ENCODE measurements around the gene RSRC2. TPM values are rescaled to one million over a fixed set of nuclear protein-coding genes. Genes with fewer than 3 reads are reported as not detected.
"Not testable (repeated sequence)": the region's sequence is repeated elsewhere in the genome, so short reads cannot be mapped to it uniquely, and the experiment has no call there.

Gene RSRC2
- total and polyA plus RNA-seq, 2 donors (not counting 1 experiment from before 2014, with no cell fraction given), result 49.0 to 56.6 TPM

GRCh38 chr12:122515275-122515674 is 11.5 kb downstream of the RSRC2 start:
- Histone ChIP-seq H2AFZ (ENCODE audit: low read length) (no peak overlapping the region), H3K79me2 (ENCODE audit: control insufficient read depth, insufficient read depth, low read length) (peaks cover 64% of the 10 kb centered on the region), H3K9ac (ENCODE audit: insufficient read depth, low read length) (no peak overlapping the region), H3K9me3 (ENCODE audit: control insufficient read depth, insufficient read depth, low read depth, low read length) (no peaks in the 10 kb centered on the region), H3K36me3 (ENCODE audit: control insufficient read depth, insufficient read depth, low read length) (peaks cover 24% of the 10 kb centered on the region), H3K4me3 (replicated peaks in 1 of 4; ENCODE audit: control extremely low read depth in 1 of 4, insufficient read depth in 1 of 4, low read depth in 3 of 4, low read length in 4 of 4) (no peak overlapping the region), H3K4me2 (ENCODE audit: extremely low read depth, insufficient read depth, low read length) (no peak overlapping the region), H3K27me3 (ENCODE audit: control insufficient read depth, insufficient read depth, low read length) (no peaks in the 10 kb centered on the region), H3K27ac (ENCODE audit: insufficient read depth, low read length) (no peak overlapping the region), H3K4me1 (ENCODE audit: control insufficient read depth, extremely low read depth, insufficient read depth, low read length) (peaks cover 5% of the 10 kb centered on the region), H4K20me1 (ENCODE audit: control insufficient read depth, extremely low read depth, insufficient read depth, low read length) (no peaks in the 10 kb centered on the region)
- TF ChIP-seq EZH2 (IDR thresholded peaks at IDR 0.05; ENCODE audit: low read length, missing control alignments) (no peak), CTCF (conservative IDR thresholded peaks at IDR 0.05 in 1 of 2, IDR thresholded peaks at IDR 0.05 in 1 of 2; ENCODE audit: low read depth in 1 of 2, low read length in 2 of 2) (no peak)
- DNase-seq (ENCODE audit: low read depth in 2 of 2), result no peak

- Histone ChIP-seq H3K4me1 (ENCODE audit: control insufficient read depth, extremely low read depth, insufficient read depth, low read length) (peaks cover 3% of the 10 kb centered on the region), H3K4me3 (replicated peaks in 1 of 4; ENCODE audit: control extremely low read depth in 1 of 4, insufficient read depth in 1 of 4, low read depth in 3 of 4, low read length in 4 of 4) (no peak overlapping the region), H3K36me3 (ENCODE audit: control insufficient read depth, insufficient read depth, low read length) (peaks cover 26% of the 10 kb centered on the region), H4K20me1 (ENCODE audit: control insufficient read depth, extremely low read depth, insufficient read depth, low read length) (no peaks in the 10 kb centered on the region), H3K9ac (ENCODE audit: insufficient read depth, low read length) (no peak overlapping the region), H3K9me3 (ENCODE audit: control insufficient read depth, insufficient read depth, low read depth, low read length) (no peaks in the 10 kb centered on the region), H2AFZ (ENCODE audit: low read length) (no peak overlapping the region), H3K27me3 (ENCODE audit: control insufficient read depth, insufficient read depth, low read length) (no peaks in the 10 kb centered on the region), H3K4me2 (ENCODE audit: extremely low read depth, insufficient read depth, low read length) (no peak overlapping the region), H3K27ac (ENCODE audit: insufficient read depth, low read length) (no peak overlapping the region), H3K79me2 (ENCODE audit: control insufficient read depth, insufficient read depth, low read length) (peaks cover 53% of the 10 kb centered on the region)
- no peak for DNase-seq (ENCODE audit: low read depth in 2 of 2)
- no peak for TF ChIP-seq EZH2 (IDR thresholded peaks at IDR 0.05; ENCODE audit: low read length, missing control alignments)
- no peak for TF ChIP-seq CTCF (conservative IDR thresholded peaks at IDR 0.05 in 1 of 2, IDR thresholded peaks at IDR 0.05 in 1 of 2; ENCODE audit: low read depth in 1 of 2, low read length in 2 of 2)
These were observed 13.1 kb downstream of the RSRC2 start for GRCh38 chr12:122513660-122514059.

GRCh38 chr12:122513028-122513427 is 13.7 kb downstream of the RSRC2 start:
- H3K4me2 ChIP-seq (ENCODE audit: extremely low read depth, insufficient read depth, low read length); H2AFZ ChIP-seq (ENCODE audit: low read length); H3K27ac ChIP-seq (ENCODE audit: insufficient read depth, low read length); H3K9ac ChIP-seq (ENCODE audit: insufficient read depth, low read length); H3K4me3 ChIP-seq (replicated peaks in 1 of 4; ENCODE audit: control extremely low read depth in 1 of 4, insufficient read depth in 1 of 4, low read depth in 3 of 4, low read length in 4 of 4); H3K9me3 ChIP-seq (ENCODE audit: control insufficient read depth, insufficient read depth, low read depth, low read length); H3K4me1 ChIP-seq (ENCODE audit: control insufficient read depth, extremely low read depth, insufficient read depth, low read length); H3K27me3 ChIP-seq (ENCODE audit: control insufficient read depth, insufficient read depth, low read length); DNase-seq (ENCODE audit: low read depth in 2 of 2); H4K20me1 ChIP-seq (ENCODE audit: control insufficient read depth, extremely low read depth, insufficient read depth, low read length): not testable (repeated sequence)
- Histone ChIP-seq H3K36me3 (ENCODE audit: control insufficient read depth, insufficient read depth, low read length) (peaks cover 27% of the 10 kb centered on the region), H3K79me2 (ENCODE audit: control insufficient read depth, insufficient read depth, low read length) (peaks cover 49% of the 10 kb centered on the region)

All from fibroblast of lung (primary cell).